ENCODE data around the gene BTD.

The BTD gene

GRCh38 chr3:15601399-15602145 is at the start of gene BTD, which contains the start of gene HACL1:
Gene BTD, plus strand, starts transcription at chr3:15601745. Its CDS starts 33,695 bp downstream, at chr3:15635440.
Gene HACL1, minus strand, starts transcription at chr3:15601569. Its CDS starts 106 bp downstream, at chr3:15601463.
- TF ChIP-seq EZH2phosphoT487 (conservative IDR thresholded peaks at IDR 0.05; ENCODE audit: low read length) (no peak), CTCF (IDR thresholded peaks at IDR 0.05; ENCODE audit: insufficient read depth, low read length, poor library complexity, severe bottlenecking) (no peak)
- Histone ChIP-seq H3K36me3 (ENCODE audit: low read length) (peaks cover 5% of the 10 kb centered on the region; the same call in 1 of the 2 replicates), H3K9me2 (replicated peaks; ENCODE audit: insufficient read depth, low read length) (no peaks in the 10 kb centered on the region), H3K4me3 (ENCODE audit: insufficient read depth, low read length, poor library complexity, severe bottlenecking) (peak within 1 kb of the TSS; percentile 78), H3K9me3 (ENCODE audit: insufficient read depth, low read length) (no peaks in the 10 kb centered on the region), H4K20me1 (ENCODE audit: low read depth, low read length) (no peaks in the 10 kb centered on the region), H3K79me2 (ENCODE audit: insufficient read depth, low read length) (no peaks in the 10 kb centered on the region), H3K27ac (ENCODE audit: low read depth, low read length) (peak within 1 kb of the TSS; percentile 76), H3F3A (ENCODE audit: insufficient read depth) (no peaks in the 10 kb centered on the region), H3K4me2 (ENCODE audit: low read depth, low read length, poor library complexity, severe bottlenecking) (peak within 1 kb of the TSS; percentile 76), H3K27me3 (ENCODE audit: low read length) (no peaks in the 10 kb centered on the region), H3K9ac (ENCODE audit: low read length) (peak within 1 kb of the TSS; percentile 73), H2AFZ (ENCODE audit: low read depth, low read length, severe bottlenecking) (peak within 1 kb of the TSS; percentile 79)

- Histone ChIP-seq H3K27me3 (ENCODE audit: low read length) (no peaks in the 10 kb centered on the region), H3K9ac (ENCODE audit: low read length) (no peak overlapping the region), H3K4me3 (ENCODE audit: insufficient read depth, low read length, poor library complexity, severe bottlenecking) (no peak overlapping the region), H3K79me2 (ENCODE audit: insufficient read depth, low read length) (no peaks in the 10 kb centered on the region), H3F3A (ENCODE audit: insufficient read depth) (no peaks in the 10 kb centered on the region), H3K36me3 (ENCODE audit: low read length) (no peaks in the 10 kb centered on the region), H2AFZ (ENCODE audit: low read depth, low read length, severe bottlenecking) (no peak overlapping the region), H3K9me3 (ENCODE audit: insufficient read depth, low read length) (no peaks in the 10 kb centered on the region), H3K9me2 (replicated peaks; ENCODE audit: insufficient read depth, low read length) (no peaks in the 10 kb centered on the region), H3K27ac (ENCODE audit: low read depth, low read length) (no peak overlapping the region), H4K20me1 (ENCODE audit: low read depth, low read length) (no peaks in the 10 kb centered on the region), H3K4me2 (ENCODE audit: low read depth, low read length, poor library complexity, severe bottlenecking) (no peak overlapping the region)
- TF ChIP-seq CTCF (IDR thresholded peaks at IDR 0.05; ENCODE audit: insufficient read depth, low read length, poor library complexity, severe bottlenecking) = no peak
- TF ChIP-seq EZH2phosphoT487 (conservative IDR thresholded peaks at IDR 0.05; ENCODE audit: low read length) = no peak
These were observed 49.6 kb upstream of the BTD start for GRCh38 chr3:15551902-15552301.

- no peak overlapping the region for H3K9ac ChIP-seq (ENCODE audit: low read length)
- TF ChIP-seq CTCF (IDR thresholded peaks at IDR 0.05; ENCODE audit: insufficient read depth, low read length, poor library complexity, severe bottlenecking) = no peak
- no peak for TF ChIP-seq EZH2phosphoT487 (conservative IDR thresholded peaks at IDR 0.05; ENCODE audit: low read length)
- no peak overlapping the region for H3K4me2 ChIP-seq (ENCODE audit: low read depth, low read length, poor library complexity, severe bottlenecking)
- H3K9me3 ChIP-seq (ENCODE audit: insufficient read depth, low read length) = no peaks in the 10 kb centered on the region
- no peaks in the 10 kb centered on the region for H3K36me3 ChIP-seq (ENCODE audit: low read length)
- no peaks in the 10 kb centered on the region for H3K27me3 ChIP-seq (ENCODE audit: low read length)
- no peak overlapping the region for H3K4me3 ChIP-seq (ENCODE audit: insufficient read depth, low read length, poor library complexity, severe bottlenecking)
- H3K27ac ChIP-seq (ENCODE audit: low read depth, low read length) = no peak overlapping the region
- no peaks in the 10 kb centered on the region for H4K20me1 ChIP-seq (ENCODE audit: low read depth, low read length)
- 0 out of 2 replicates have a peak, but pooled peaks cover 6% of the 10 kb centered on the region for H3F3A ChIP-seq (ENCODE audit: insufficient read depth)
- H3K79me2 ChIP-seq (ENCODE audit: insufficient read depth, low read length) = no peaks in the 10 kb centered on the region
- no peaks in the 10 kb centered on the region for H3K9me2 ChIP-seq (replicated peaks; ENCODE audit: insufficient read depth, low read length)
- no peak overlapping the region for H2AFZ ChIP-seq (ENCODE audit: low read depth, low read length, severe bottlenecking)
These were observed 47.8 kb upstream of the BTD start for GRCh38 chr3:15553749-15554148.
